Measurements from ENCODE around the gene USP31. TPM values are rescaled to one million over a fixed set of nuclear protein-coding genes. Genes with fewer than 3 reads are reported as not detected.

USP31 gene
- total RNA-seq, 1 experiment from 2014 or later: 17.4 TPM

GRCh38 chr16:23182206-23182678 is 33.0 kb upstream of the USP31 start (continued):
- TF ChIP-seq ZNF281 (CRISPR knock-in tag; IDR thresholded peaks at IDR 0.05) (no peak), ZNF396 (CRISPR knock-in tag; IDR thresholded peaks at IDR 0.05; ENCODE audit: borderline replicate concordance) (no peak), OVOL2 (CRISPR knock-in tag; IDR thresholded peaks at IDR 0.05; ENCODE audit: borderline replicate concordance) (no peak), KAT7 (CRISPR knock-in tag; IDR thresholded peaks at IDR 0.05; ENCODE audit: borderline replicate concordance) (no peak), AR (CRISPR knock-in tag; IDR thresholded peaks at IDR 0.05) (no peak), ATF1 (CRISPR knock-in tag; IDR thresholded peaks at IDR 0.05) (no peak), GRHL2 (CRISPR knock-in tag; IDR thresholded peaks at IDR 0.05; ENCODE audit: insufficient replicate concordance, severe bottlenecking) (no peak), ESRRA (CRISPR knock-in tag; IDR thresholded peaks at IDR 0.05; ENCODE audit: borderline replicate concordance) (no peak), ERG (CRISPR knock-in tag; IDR thresholded peaks at IDR 0.05) (no peak), SP1 (CRISPR knock-in tag; conservative IDR thresholded peaks at IDR 0.05) (peak; percentile 81), JAZF1 (CRISPR knock-in tag; IDR thresholded peaks at IDR 0.05) (no peak), TEAD1 (CRISPR knock-in tag; IDR thresholded peaks at IDR 0.05) (peak; percentile 62; the same call in 1 of the 2 replicates), ZNF232 (CRISPR knock-in tag; IDR thresholded peaks at IDR 0.05) (no peak)
- TF ChIP-seq, protein P1, sequence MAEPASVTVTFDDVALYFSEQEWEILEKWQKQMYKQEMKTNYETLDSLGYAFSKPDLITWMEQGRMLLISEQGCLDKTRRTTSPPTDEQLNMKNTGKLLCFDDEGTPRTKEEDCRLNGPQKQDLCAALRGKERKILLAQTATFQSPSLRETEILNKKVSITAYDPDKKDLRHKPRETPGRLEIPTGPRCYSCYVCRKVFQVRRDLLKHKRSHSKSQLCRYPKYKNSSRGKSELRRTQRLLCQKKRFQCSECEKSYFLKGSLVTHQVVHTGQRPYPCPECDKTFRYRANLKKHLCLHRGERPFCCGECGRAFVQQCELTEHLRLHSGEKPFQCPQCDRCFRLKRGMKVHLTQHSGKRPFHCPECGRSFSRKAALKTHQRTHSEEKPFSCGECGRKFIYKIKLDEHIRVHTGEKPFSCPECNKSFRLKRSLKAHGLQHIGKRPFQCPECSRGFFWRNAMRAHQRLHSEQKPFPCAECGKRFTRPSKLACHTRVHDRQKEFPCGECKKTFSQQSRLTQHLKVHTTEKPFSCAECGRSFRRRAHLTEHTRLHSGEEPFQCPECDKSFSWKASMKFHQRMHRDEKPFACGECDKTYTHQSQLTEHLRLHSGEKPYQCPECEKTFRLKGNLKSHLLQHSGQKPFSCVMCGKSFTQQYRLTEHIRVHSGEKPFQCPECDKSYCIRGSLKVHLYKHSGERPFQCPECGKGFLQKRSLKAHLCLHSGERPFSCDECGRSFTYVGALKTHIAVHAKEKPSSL (CRISPR knock-in tag; conservative IDR thresholded peaks at IDR 0.05): no peak
- TF ChIP-seq, protein P2, sequence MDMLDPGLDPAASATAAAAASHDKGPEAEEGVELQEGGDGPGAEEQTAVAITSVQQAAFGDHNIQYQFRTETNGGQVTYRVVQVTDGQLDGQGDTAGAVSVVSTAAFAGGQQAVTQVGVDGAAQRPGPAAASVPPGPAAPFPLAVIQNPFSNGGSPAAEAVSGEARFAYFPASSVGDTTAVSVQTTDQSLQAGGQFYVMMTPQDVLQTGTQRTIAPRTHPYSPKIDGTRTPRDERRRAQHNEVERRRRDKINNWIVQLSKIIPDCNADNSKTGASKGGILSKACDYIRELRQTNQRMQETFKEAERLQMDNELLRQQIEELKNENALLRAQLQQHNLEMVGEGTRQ (CRISPR knock-in tag; IDR thresholded peaks at IDR 0.05): 0 out of 2 replicates have a peak, but pooled peaks have one; percentile 35
- TF ChIP-seq, protein P3, sequence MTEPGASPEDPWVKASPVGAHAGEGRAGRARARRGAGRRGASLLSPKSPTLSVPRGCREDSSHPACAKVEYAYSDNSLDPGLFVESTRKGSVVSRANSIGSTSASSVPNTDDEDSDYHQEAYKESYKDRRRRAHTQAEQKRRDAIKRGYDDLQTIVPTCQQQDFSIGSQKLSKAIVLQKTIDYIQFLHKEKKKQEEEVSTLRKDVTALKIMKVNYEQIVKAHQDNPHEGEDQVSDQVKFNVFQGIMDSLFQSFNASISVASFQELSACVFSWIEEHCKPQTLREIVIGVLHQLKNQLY (CRISPR knock-in tag; IDR thresholded peaks at IDR 0.05): no peak

Data from WTC11 (cell line).